ENCODE measurements around the gene ANGEL2.

GRCh38 chr1:213035573-213035972 lies 19.9 kb upstream of the ANGEL2 start:
- TF ChIP-seq CTCF (IDR thresholded peaks at IDR 0.05), result no peak
- TF ChIP-seq POLR2AphosphoS5 (IDR thresholded peaks at IDR 0.05; ENCODE audit: low read depth, low read length), result no peak

Measured in Panc1 (cell line).